GM12864 (cell line): ENCODE measurements around the gene PIK3C3.

Source experiments
- DNase-seq: peaks from one replicate; pipeline ENCODE4 v3.0.0-alpha.2; 2011; ENCODE audit warnings: low read depth
- H3K4me3 ChIP-seq: 2 replicates; pipeline ENCODE4 v1.5.1; 2011; ENCODE audit warnings: mild to moderate bottlenecking, low read depth, low read length, control low read depth
- TF ChIP-seq, protein P1 (sequence below): IDR thresholded peaks from 2 replicates; pipeline ENCODE4 v1.5.1; 2011; ENCODE audit warnings: low read depth, mild to moderate bottlenecking, moderate library complexity, low read length, control low read depth, inconsistent platforms; ENCODE audit errors: missing control alignments

The PIK3C3 gene

DNA sequence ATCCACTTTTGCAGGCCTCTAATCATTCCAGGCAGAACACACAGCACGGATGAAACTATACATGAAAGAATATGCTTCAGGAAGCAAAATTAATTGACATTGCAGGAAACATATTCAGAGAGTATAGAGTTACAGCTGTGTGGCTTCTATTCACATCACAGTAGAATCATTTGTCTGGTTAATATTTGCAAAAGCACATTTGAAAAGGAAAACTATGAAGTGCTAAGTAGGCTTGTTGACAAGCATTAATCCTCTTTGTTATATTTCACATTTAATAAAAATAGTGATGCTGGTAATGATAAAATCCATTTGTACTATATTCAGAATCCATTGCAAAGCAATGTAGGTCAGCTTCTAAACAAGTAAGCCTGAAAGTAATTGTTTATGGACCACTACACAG, 32.2 kb upstream of the PIK3C3 start:
- no peak for DNase-seq
- TF ChIP-seq, protein P1, sequence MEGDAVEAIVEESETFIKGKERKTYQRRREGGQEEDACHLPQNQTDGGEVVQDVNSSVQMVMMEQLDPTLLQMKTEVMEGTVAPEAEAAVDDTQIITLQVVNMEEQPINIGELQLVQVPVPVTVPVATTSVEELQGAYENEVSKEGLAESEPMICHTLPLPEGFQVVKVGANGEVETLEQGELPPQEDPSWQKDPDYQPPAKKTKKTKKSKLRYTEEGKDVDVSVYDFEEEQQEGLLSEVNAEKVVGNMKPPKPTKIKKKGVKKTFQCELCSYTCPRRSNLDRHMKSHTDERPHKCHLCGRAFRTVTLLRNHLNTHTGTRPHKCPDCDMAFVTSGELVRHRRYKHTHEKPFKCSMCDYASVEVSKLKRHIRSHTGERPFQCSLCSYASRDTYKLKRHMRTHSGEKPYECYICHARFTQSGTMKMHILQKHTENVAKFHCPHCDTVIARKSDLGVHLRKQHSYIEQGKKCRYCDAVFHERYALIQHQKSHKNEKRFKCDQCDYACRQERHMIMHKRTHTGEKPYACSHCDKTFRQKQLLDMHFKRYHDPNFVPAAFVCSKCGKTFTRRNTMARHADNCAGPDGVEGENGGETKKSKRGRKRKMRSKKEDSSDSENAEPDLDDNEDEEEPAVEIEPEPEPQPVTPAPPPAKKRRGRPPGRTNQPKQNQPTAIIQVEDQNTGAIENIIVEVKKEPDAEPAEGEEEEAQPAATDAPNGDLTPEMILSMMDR, result no peak
- no peak overlapping the region for H3K4me3 ChIP-seq

- H3K4me3 ChIP-seq, result no peak overlapping the region
- no peak for DNase-seq
- TF ChIP-seq, protein P1, result no peak
Observed at GRCh38 chr18:41923446-41923845, 31.6 kb upstream of the PIK3C3 start.

GRCh38 chr18:41928581-41928980, 26.5 kb upstream of the PIK3C3 start:
- no peak for DNase-seq
- no peak overlapping the region for H3K4me3 ChIP-seq
- TF ChIP-seq, protein P1, result no peak

GRCh38 chr18:41932899-41933298, 22.1 kb upstream of the PIK3C3 start:
- TF ChIP-seq, protein P1, result no peak
- no peak overlapping the region for H3K4me3 ChIP-seq
- DNase-seq, result no peak

GRCh38 chr18:41933778-41934177, 21.3 kb upstream of the PIK3C3 start:
- DNase-seq, result no peak
- TF ChIP-seq, protein P1, result no peak
- no peak overlapping the region for H3K4me3 ChIP-seq

GRCh38 chr18:41936471-41937134, 18.4 kb upstream of the PIK3C3 start:
- no peak for DNase-seq
- TF ChIP-seq, protein P1, result no peak

DNA sequence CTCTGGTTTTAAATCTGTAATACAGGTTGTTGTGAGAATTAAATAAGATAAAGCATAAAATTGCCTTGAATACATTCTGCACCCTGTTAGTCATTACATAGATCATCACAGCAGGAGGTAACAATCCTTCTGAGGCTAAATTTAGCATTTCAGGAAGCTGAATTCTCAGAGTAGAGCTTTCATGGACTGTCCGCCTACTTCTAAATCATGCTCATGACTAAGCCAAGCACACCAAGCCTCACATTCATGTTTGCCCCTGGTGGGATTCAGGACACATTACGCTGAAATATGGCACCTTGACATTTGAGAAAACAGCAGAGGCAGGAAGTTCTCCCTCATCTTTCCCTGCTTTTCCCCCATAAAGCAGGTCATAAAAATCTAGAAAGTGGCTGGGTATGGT, 16.6 kb upstream of the PIK3C3 start:
- TF ChIP-seq, protein P1, result no peak
- H3K4me3 ChIP-seq, result no peak overlapping the region
- no peak for DNase-seq

More at GRCh38 chr18:41936471-41937134, 18.4 kb upstream of the PIK3C3 start:
- H3K4me3 ChIP-seq, result no peak overlapping the region
